WTC11 (cell line): Measurements from ENCODE around the gene LRRFIP2. TPM values are rescaled to one million over a fixed set of nuclear protein-coding genes. Genes with fewer than 3 reads are reported as not detected.
"Not testable (repeated sequence)": the region's sequence is repeated elsewhere in the genome, so short reads cannot be mapped to it uniquely, and the experiment has no call there.

ENCODE experiments used
- ATAC-seq: fragments of 200-7000 bp; cut with Tn5 transposase; 2 replicates; pipeline ENCODE4 v1.10.0; 2021; ENCODE audit warnings: mild to moderate bottlenecking, moderate library complexity
- CTCF ChIA-PET: fragments of 300-600 bp; sonication (Branson Sonifier 250); formaldehyde crosslinking; loops from one replicate; lab custom pipeline; 2021; ENCODE audit warnings: antibody characterized with exemption; lab: Charles Lee
- POLR2A ChIA-PET: fragments of 350-600 bp; sonication (Branson Sonifier 250); formaldehyde crosslinking; loops from one replicate; lab custom pipeline; 2021; ENCODE audit warnings: antibody characterized with exemption; lab: Charles Lee
- DNase-seq: peaks from one replicate; pipeline ENCODE4 v3.0.0; 2021; ENCODE audit warnings: low spot score
- H3K27ac Mint-ChIP-seq: 2 replicates; pipeline ENCODE4 v1.8.0; 2021; ENCODE audit warnings: mixed read lengths
- H3K27me3 Mint-ChIP-seq: 2 replicates; pipeline ENCODE4 v1.8.0; 2021; ENCODE audit warnings: low read depth, mild to moderate bottlenecking, moderate library complexity, mixed read lengths
- H3K36me3 Mint-ChIP-seq: 2 replicates; pipeline ENCODE4 v1.8.0; 2021; ENCODE audit warnings: mixed read lengths
- H3K4me1 Mint-ChIP-seq: 2 replicates; pipeline ENCODE4 v1.8.0; 2022; ENCODE audit warnings: mixed read lengths
- H3K4me3 Mint-ChIP-seq: 2 replicates; pipeline ENCODE4 v1.8.0; 2021; ENCODE audit warnings: mild to moderate bottlenecking, moderate library complexity, mixed read lengths
- H3K9me3 Mint-ChIP-seq: 2 replicates; pipeline ENCODE4 v1.8.0; 2021; ENCODE audit warnings: mixed read lengths
- GABPB1 ChIP-seq: sonication (generic); formaldehyde crosslinking; IDR thresholded peaks from 2 replicates; pipeline ENCODE4 v1.8.1; 2023; ENCODE audit warnings: mild to moderate bottlenecking, missing genetic modification reagents
- GTF2I ChIP-seq: fragments of 250-450 bp; sonication (Bioruptor Pico); conservative IDR thresholded peaks from 2 replicates; pipeline ENCODE4 v1.4.0; 2021; ENCODE audit warnings: mild to moderate bottlenecking
- HMGA2 ChIP-seq: fragments of 250-450 bp; sonication (Bioruptor Pico); IDR thresholded peaks from 2 replicates; pipeline ENCODE4 v1.4.0; 2021; ENCODE audit warnings: mild to moderate bottlenecking, moderate library complexity
- JAZF1 ChIP-seq: fragments of 250-450 bp; sonication (Bioruptor Pico); IDR thresholded peaks from 2 replicates; pipeline ENCODE4 v1.9.0; 2021; ENCODE audit warnings: moderate library complexity, mild to moderate bottlenecking, inconsistent platforms
- NFATC4 ChIP-seq: fragments of 250-450 bp; sonication (Bioruptor Pico); IDR thresholded peaks from 2 replicates; pipeline ENCODE4 v1.9.0; 2021; ENCODE audit warnings: mild to moderate bottlenecking
- NFE2L1 ChIP-seq: sonication (generic); formaldehyde crosslinking; IDR thresholded peaks from 2 replicates; pipeline ENCODE4 v1.8.1; 2023; ENCODE audit warnings: missing genetic modification reagents
- PRRX2 ChIP-seq: fragments of 250-450 bp; sonication (Bioruptor Pico); IDR thresholded peaks from 2 replicates; pipeline ENCODE4 v1.8.0; 2021; ENCODE audit warnings: mild to moderate bottlenecking
- SMAD3 ChIP-seq: sonication (generic); formaldehyde crosslinking; IDR thresholded peaks from 2 replicates; pipeline ENCODE4 v1.8.0; 2022; ENCODE audit warnings: missing genetic modification reagents, mild to moderate bottlenecking, borderline replicate concordance
- SOX15 ChIP-seq: fragments of 250-450 bp; sonication (Bioruptor Pico); IDR thresholded peaks from 2 replicates; pipeline ENCODE4 v1.9.0; 2021; ENCODE audit warnings: mild to moderate bottlenecking
- ZNF138 ChIP-seq: sonication (generic); formaldehyde crosslinking; conservative IDR thresholded peaks from 2 replicates; pipeline ENCODE4 v1.8.1; 2022; ENCODE audit warnings: mild to moderate bottlenecking, moderate library complexity, missing genetic modification reagents
- ZNF232 ChIP-seq: sonication (generic); formaldehyde crosslinking; IDR thresholded peaks from 2 replicates; pipeline ENCODE4 v1.8.0; 2022; ENCODE audit warnings: mild to moderate bottlenecking, missing genetic modification reagents
- ZNF396 ChIP-seq: fragments of 250-450 bp; sonication (Bioruptor Pico); IDR thresholded peaks from 2 replicates; pipeline ENCODE4 v1.8.0; 2021; ENCODE audit warnings: mild to moderate bottlenecking, moderate library complexity, borderline replicate concordance
- total RNA-seq: library from RNA; stranded (reverse); gene quantifications from 3 replicates; pipeline ENCODE4 v1.2.3, GENCODE V29; 2021
- TF ChIP-seq, protein P1 (sequence below): sonication (generic); formaldehyde crosslinking; IDR thresholded peaks from 2 replicates; pipeline ENCODE4 v1.8.0; 2022; ENCODE audit warnings: mild to moderate bottlenecking, missing genetic modification reagents
- TF ChIP-seq, protein P2 (sequence below): sonication (generic); formaldehyde crosslinking; IDR thresholded peaks from 2 replicates; pipeline ENCODE4 v1.8.1; 2023; ENCODE audit warnings: mild to moderate bottlenecking, missing genetic modification reagents, moderate library complexity
- TF ChIP-seq, protein P3 (sequence below): sonication (generic); formaldehyde crosslinking; conservative IDR thresholded peaks from 2 replicates; pipeline ENCODE4 v1.8.1; 2022; ENCODE audit warnings: mild to moderate bottlenecking, missing genetic modification reagents

The LRRFIP2 gene
- total RNA-seq, 1 experiment from 2014 or later = 23.7 TPM

DNA sequence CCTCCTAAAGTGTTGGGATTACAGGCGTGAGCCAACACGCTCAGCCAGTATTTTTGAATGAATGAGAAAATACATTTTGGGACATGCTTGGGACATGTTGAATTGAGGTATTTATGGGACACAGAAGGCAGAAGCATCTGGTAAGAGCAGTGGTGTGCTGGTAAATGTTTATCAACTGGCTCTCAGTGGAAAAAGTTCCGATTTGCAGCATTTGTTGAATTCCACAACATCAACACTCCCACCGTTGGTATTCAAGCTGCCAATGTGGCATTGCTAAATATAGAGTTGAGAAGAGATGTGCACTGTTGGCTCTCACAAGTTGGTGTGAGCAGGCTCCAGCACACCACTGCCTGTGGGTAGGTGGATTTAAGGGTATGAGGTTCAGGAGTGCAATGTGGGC lies 35.8 kb upstream of the LRRFIP2 start:
- ATAC-seq = no peak
- POLR2A ChIA-PET = no interaction called here
- CTCF ChIA-PET = no interaction called here
- Mint-ChIP-seq H3K4me3 (no peak overlapping the region), H3K36me3 (peaks cover 5% of the 10 kb centered on the region), H3K4me1 (no peaks in the 10 kb centered on the region), H3K27ac (no peak overlapping the region), H3K9me3 (peaks cover 8% of the 10 kb centered on the region), H3K27me3 (peaks cover 4% of the 10 kb centered on the region)
- DNase-seq = no peak
- TF ChIP-seq HMGA2 (CRISPR knock-in tag) (no peak), SOX15 (no peak), JAZF1 (CRISPR knock-in tag) (no peak)
- TF ChIP-seq, protein P1, sequence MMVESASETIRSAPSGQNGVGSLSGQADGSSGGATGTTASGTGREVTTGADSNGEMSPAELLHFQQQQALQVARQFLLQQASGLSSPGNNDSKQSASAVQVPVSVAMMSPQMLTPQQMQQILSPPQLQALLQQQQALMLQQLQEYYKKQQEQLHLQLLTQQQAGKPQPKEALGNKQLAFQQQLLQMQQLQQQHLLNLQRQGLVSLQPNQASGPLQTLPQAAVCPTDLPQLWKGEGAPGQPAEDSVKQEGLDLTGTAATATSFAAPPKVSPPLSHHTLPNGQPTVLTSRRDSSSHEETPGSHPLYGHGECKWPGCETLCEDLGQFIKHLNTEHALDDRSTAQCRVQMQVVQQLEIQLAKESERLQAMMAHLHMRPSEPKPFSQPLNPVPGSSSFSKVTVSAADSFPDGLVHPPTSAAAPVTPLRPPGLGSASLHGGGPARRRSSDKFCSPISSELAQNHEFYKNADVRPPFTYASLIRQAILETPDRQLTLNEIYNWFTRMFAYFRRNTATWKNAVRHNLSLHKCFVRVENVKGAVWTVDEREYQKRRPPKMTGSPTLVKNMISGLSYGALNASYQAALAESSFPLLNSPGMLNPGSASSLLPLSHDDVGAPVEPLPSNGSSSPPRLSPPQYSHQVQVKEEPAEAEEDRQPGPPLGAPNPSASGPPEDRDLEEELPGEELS (CRISPR knock-in tag) = no peak

DNA sequence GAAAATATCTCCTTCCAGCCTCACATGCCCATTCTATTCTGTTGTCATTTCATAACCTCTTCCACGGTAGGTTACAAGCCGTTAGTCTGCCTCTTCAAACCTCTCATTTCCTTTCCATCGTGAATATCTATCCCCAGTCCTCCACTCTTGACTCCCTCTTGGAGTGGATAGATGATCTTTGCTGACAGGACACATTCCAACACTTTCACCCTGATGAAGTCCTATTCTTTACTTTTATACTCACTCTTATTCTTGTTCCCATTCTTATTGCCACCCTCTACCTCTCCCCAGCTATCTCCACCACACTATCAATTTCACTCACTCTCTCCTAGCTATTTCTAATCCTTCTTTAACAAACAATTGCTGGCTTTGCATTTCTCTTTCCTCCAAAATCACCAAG lies 34.2 kb upstream of the LRRFIP2 start:
- H3K9me3 Mint-ChIP-seq = peaks cover 12% of the 10 kb centered on the region
- H3K4me1 Mint-ChIP-seq, ATAC-seq, H3K27ac Mint-ChIP-seq, H3K4me3 Mint-ChIP-seq, DNase-seq, H3K27me3 Mint-ChIP-seq, H3K36me3 Mint-ChIP-seq, POLR2A ChIA-PET, CTCF ChIA-PET: not testable (repeated sequence)

DNA sequence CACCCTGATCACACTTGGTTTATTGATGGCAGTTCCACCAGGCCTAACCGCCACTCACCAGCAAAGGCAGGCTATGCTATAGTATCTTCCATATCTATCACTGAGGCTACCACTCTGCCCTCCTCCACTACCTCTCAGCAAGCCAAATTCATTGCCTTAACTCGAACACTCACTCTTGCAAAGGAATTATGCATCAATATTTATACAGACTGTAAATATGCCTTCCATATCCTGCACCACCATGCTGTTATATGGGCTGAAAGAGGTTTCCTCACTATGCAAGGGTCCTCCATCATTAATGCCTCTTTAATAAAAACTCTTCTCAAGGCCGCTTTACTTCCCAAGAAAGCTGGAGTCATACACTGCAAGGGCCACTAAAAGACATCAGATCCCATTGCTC lies 33.6 kb upstream of the LRRFIP2 start:
- CTCF ChIA-PET, H3K4me3 Mint-ChIP-seq, POLR2A ChIA-PET, H3K36me3 Mint-ChIP-seq, H3K27me3 Mint-ChIP-seq, H3K4me1 Mint-ChIP-seq, ATAC-seq, DNase-seq, H3K27ac Mint-ChIP-seq: not testable (repeated sequence)
- peaks cover 12% of the 10 kb centered on the region for H3K9me3 Mint-ChIP-seq

DNA sequence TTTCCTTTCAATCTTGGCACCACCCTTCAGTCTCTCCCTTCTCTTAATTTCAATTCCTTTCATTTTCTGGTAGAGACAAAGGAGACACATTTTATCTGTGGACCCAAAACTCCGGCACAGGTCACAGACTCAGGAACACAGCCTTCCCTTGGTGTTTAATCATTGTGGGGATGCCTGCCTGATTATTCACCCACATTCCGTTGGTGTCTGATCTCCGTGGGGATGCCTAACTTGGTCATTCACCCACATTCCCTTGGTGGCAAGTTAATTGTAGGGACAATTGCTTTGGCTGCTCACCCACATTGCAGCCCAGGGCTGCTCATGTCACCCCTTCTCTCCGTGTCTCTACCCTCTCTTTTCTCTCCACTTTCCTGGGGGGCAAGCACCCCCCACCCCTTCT lies 31.7 kb upstream of the LRRFIP2 start:
- H3K9me3 Mint-ChIP-seq = peaks cover 12% of the 10 kb centered on the region
- H3K27me3 Mint-ChIP-seq, CTCF ChIA-PET, DNase-seq, POLR2A ChIA-PET, H3K4me3 Mint-ChIP-seq, H3K36me3 Mint-ChIP-seq, H3K4me1 Mint-ChIP-seq, H3K27ac Mint-ChIP-seq, ATAC-seq: not testable (repeated sequence)

DNA sequence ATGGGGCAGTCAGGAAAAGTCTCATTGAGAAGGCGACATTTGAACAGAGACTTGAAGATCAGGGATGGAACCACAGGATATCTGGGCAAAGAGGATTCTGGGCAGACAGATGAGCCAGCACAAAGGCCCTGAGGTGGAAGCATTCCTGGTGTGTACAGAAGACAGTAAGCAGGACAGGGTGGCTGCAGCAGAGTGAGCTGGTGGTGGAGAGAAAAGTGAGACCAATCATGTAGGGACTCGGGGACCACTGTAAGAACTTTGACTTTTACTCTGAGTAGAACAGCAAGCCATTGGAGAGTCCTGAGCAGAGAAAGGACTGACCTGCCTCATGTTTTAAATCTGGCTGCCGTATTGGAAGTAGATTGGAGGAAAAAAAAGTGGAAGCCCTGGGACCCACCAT lies 29.9 kb upstream of the LRRFIP2 start:
- peaks cover 4% of the 10 kb centered on the region for H3K27me3 Mint-ChIP-seq
- peaks cover 12% of the 10 kb centered on the region for H3K9me3 Mint-ChIP-seq
- H3K27ac Mint-ChIP-seq = no peak overlapping the region
- H3K4me1 Mint-ChIP-seq = no peaks in the 10 kb centered on the region
- ATAC-seq (no peak), DNase-seq (no peak)
- ChIA-PET CTCF (no interaction called here), POLR2A (no interaction called here)
- peaks cover 5% of the 10 kb centered on the region for H3K36me3 Mint-ChIP-seq
- H3K4me3 Mint-ChIP-seq = no peak overlapping the region
- TF ChIP-seq GABPB1 = no peak
- no peak for TF ChIP-seq GTF2I
- TF ChIP-seq, all 79 proteins: peak for 0

DNA sequence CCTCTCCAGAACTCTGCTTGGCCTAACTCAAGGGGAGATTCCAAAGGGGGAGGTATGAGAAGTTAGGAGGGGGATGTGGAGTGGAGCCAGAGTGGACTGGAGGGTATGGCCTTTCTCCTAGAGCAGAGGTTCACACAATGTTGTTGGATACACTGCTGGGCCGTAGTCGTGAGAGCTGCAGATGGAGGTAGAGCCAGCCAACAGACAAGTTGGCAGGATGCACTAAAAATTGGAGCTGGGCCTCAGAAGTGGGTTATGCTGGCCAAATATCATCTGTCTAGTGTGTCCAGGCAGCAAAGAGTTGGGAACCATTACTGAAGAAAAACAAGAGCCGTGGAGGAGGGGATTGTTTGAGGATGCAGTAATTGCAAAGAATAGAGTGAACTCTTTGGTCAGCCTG lies 27.7 kb upstream of the LRRFIP2 start:
- H3K36me3 Mint-ChIP-seq = peaks cover 5% of the 10 kb centered on the region
- POLR2A ChIA-PET = no interaction called here

More for the DNA sequence above, 27.7 kb upstream of the LRRFIP2 start:
- ATAC-seq (no peak), DNase-seq (no peak)
- Mint-ChIP-seq H3K27me3 (peaks cover 4% of the 10 kb centered on the region), H3K4me1 (peaks cover 6% of the 10 kb centered on the region; the same call in 1 of the 2 replicates), H3K27ac (peak overlapping the region; percentile 27; the same call in 1 of the 2 replicates), H3K4me3 (no peak overlapping the region), H3K9me3 (peaks cover 12% of the 10 kb centered on the region)
- TF ChIP-seq SOX15 = no peak
- TF ChIP-seq ZNF232 (CRISPR knock-in tag) = no peak
- TF ChIP-seq ZNF138 (CRISPR knock-in tag) = no peak
- no peak for TF ChIP-seq PRRX2 (CRISPR knock-in tag)
- TF ChIP-seq NFATC4 (CRISPR knock-in tag) = no peak
- TF ChIP-seq, protein P2, sequence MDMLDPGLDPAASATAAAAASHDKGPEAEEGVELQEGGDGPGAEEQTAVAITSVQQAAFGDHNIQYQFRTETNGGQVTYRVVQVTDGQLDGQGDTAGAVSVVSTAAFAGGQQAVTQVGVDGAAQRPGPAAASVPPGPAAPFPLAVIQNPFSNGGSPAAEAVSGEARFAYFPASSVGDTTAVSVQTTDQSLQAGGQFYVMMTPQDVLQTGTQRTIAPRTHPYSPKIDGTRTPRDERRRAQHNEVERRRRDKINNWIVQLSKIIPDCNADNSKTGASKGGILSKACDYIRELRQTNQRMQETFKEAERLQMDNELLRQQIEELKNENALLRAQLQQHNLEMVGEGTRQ (CRISPR knock-in tag) = no peak
- no peak for TF ChIP-seq SMAD3
- TF ChIP-seq ZNF396 (CRISPR knock-in tag) = no peak
- TF ChIP-seq, protein P3, sequence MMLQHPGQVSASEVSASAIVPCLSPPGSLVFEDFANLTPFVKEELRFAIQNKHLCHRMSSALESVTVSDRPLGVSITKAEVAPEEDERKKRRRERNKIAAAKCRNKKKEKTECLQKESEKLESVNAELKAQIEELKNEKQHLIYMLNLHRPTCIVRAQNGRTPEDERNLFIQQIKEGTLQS = no peak
- no peak for TF ChIP-seq NFE2L1 (CRISPR knock-in tag)
- CTCF ChIA-PET = no interaction called here
